GM12875 (cell line): Measurements from ENCODE around the gene HMGN1.

Source experiments
- H3K4me3 ChIP-seq: one replicate; pipeline ENCODE4 v1.5.1; 2011; ENCODE audit warnings: low read depth, low read length, control low read depth
- CTCF ChIP-seq: IDR thresholded peaks from 2 replicates; pipeline ENCODE4 v1.5.1; 2011; ENCODE audit warnings: low read depth, mild to moderate bottlenecking, control low read depth, inconsistent platforms, low read length, moderate library complexity, borderline replicate concordance; ENCODE audit not compliant: insufficient read depth

HMGN1 gene

GRCh38 chr21:39345440-39345839 is 3.4 kb downstream of the HMGN1 start:
- TF ChIP-seq CTCF = no peak
- no peak overlapping the region for H3K4me3 ChIP-seq

GRCh38 chr21:39344848-39345247 is 4.0 kb downstream of the HMGN1 start:
- H3K4me3 ChIP-seq = no peak overlapping the region
- TF ChIP-seq CTCF = no peak

DNA sequence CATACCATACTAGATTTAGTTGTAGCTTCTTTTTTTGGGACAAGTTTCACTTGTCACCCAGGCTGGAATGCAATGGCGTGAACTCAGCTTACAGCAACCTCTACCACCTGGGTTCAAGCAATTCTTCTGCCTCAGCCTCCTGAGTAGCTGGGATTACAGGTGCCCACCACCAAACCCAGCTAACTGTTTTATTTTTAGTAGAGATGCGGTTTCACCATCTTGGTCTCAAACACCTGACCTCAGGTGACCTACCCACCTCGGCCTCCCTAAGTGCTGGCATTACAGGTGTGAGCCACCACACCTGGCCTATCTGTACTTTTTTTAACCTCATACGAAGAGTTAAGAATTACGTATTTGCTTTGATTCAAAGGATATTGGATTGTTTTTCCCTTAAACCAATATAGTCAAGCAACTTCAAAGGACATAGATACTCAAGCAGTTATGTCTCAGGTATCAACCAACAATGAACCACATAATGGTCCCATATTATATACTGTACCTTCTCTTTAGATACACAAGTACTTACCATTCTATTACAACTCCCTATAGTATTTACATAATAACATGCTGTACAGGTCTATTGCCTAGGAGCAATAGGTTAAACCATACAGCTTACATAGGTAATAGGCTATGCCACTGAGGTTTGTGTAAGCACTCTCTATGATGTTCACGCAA is 7.5 kb downstream of the HMGN1 start:
- H3K4me3 ChIP-seq = no peak overlapping the region
- no peak for TF ChIP-seq CTCF

GRCh38 chr21:39340687-39341086 is 8.2 kb downstream of the HMGN1 start:
- H3K4me3 ChIP-seq = no peak overlapping the region
- no peak for TF ChIP-seq CTCF

- no peak overlapping the region for H3K4me3 ChIP-seq
- TF ChIP-seq CTCF = no peak
Observed at GRCh38 chr21:39339231-39339630, 9.7 kb downstream of the HMGN1 start.

- no peak overlapping the region for H3K4me3 ChIP-seq
- no peak for TF ChIP-seq CTCF
Observed at GRCh38 chr21:39336457-39337008, 12.4 kb downstream of the HMGN1 start.

- TF ChIP-seq CTCF = no peak
- H3K4me3 ChIP-seq = no peak overlapping the region
Observed at GRCh38 chr21:39334611-39335010, 14.3 kb downstream of the HMGN1 start.
